GM13977 (cell line): ENCODE results near the gene PLET1.

Experiments
- DNase-seq: peaks from one replicate; pipeline ENCODE4 v3.0.0; 2012; ENCODE audit warnings: low spot score
- CTCF ChIP-seq: IDR thresholded peaks from 2 replicates; pipeline ENCODE4 v1.5.1; 2012; ENCODE audit warnings: mild to moderate bottlenecking, control low read depth; ENCODE audit not compliant: insufficient read depth; ENCODE audit errors: extremely low read depth, missing control alignments
- in situ Hi-C: fragments of 300-500 bp; cut with MboI; formaldehyde crosslinking; loops from one replicate; pipeline ENCODE4 v1.12.0; 2022; ENCODE audit warnings: low sequenced_read_pairs, low pct_unique_long_range_greater_than_20kb, mixed read lengths, inconsistent platforms; ENCODE audit not compliant: unreplicated experiment

Gene PLET1

GRCh38 chr11:112253605-112254242 lies 6.9 kb downstream of the PLET1 start:
- TF ChIP-seq CTCF, result no peak
- DNase-seq, result no peak
- in situ Hi-C loops, result no loop called here

GRCh38 chr11:112249871-112250610 lies 10.6 kb downstream of the PLET1 start:
- TF ChIP-seq CTCF, result no peak
- no peak for DNase-seq
- in situ Hi-C loops, result no loop called here

GRCh38 chr11:112248201-112248600 lies 12.5 kb downstream of the PLET1 start:
- no peak for DNase-seq
- no peak for TF ChIP-seq CTCF
- in situ Hi-C loops, result no loop called here

- in situ Hi-C loops, result no loop called here
- TF ChIP-seq CTCF, result no peak
- DNase-seq, result no peak
These were observed 13.5 kb downstream of the PLET1 start for GRCh38 chr11:112247201-112247600.

GRCh38 chr11:112241486-112241885 lies 19.2 kb downstream of the PLET1 start:
- in situ Hi-C loops, result no loop called here
- DNase-seq, result no peak
- no peak for TF ChIP-seq CTCF

GRCh38 chr11:112238041-112238440 lies 22.6 kb downstream of the PLET1 start:
- no peak for TF ChIP-seq CTCF
- in situ Hi-C loops, result no loop called here
- no peak for DNase-seq
